Thoracic aorta (tissue), 2 donors: ENCODE results near the gene NRCAM. TPM values are rescaled to one million over a fixed set of nuclear protein-coding genes. Genes with fewer than 3 reads are reported as not detected.

ENCODE experiments used
- ATAC-seq: fragments of 150-250 bp; one replicate; pipeline ENCODE4 v1.8.0; 2017; ENCODE audit warnings: low read depth; ENCODE audit not compliant: insufficient number of reproducible peaks, low FRiP score
- DNase-seq: peaks from one replicate; pipeline ENCODE4 v3.0.0-alpha.2; 2020; ENCODE audit warnings: low spot score
- H3K27ac ChIP-seq, 2 donors: fragments of 200-600 bp; sonication (generic); 1 replicate in 1 of 2; 2 replicates in 1 of 2; pipeline ENCODE4 v1.5.1; 2016; ENCODE audit warnings: mild to moderate bottlenecking in 2 of 2, moderate library complexity in 2 of 2
- H3K27me3 ChIP-seq: fragments of 200-600 bp; sonication (generic); replicated peaks from 2 replicates; pipeline ENCODE4 v1.6.0; 2016; ENCODE audit warnings: mild to moderate bottlenecking; ENCODE audit not compliant: insufficient read depth
- H3K36me3 ChIP-seq: fragments of 200-600 bp; sonication (generic); one replicate; pipeline ENCODE4 v1.5.1; 2016
- H3K4me1 ChIP-seq, 2 donors: fragments of 200-600 bp; sonication (generic); 1 replicate in 1 of 2; 2 replicates in 1 of 2; pipeline versions ENCODE4 v1.5.1 to v1.6.0; 2016; ENCODE audit warnings: low read depth in 2 of 2, mild to moderate bottlenecking in 1 of 2; ENCODE audit not compliant: control insufficient read depth in 1 of 2
- H3K4me3 ChIP-seq: fragments of 200-600 bp; sonication (generic); 2 replicates; pipeline ENCODE4 v1.5.1; 2016; ENCODE audit warnings: mild to moderate bottlenecking
- H3K9me3 ChIP-seq: fragments of 200-600 bp; sonication (generic); 2 replicates; pipeline ENCODE4 v1.5.1; 2016
- total RNA-seq, 2 donors: library from RNA; depleted of rRNA; stranded (reverse); fragments of >200 nt; gene quantifications; one replicate each; pipeline versions ENCODE4 v1.1.0 to v1.2.3, GENCODE V29; 2016
- TF ChIP-seq, protein P1 (sequence below): fragments of 200-600 bp; sonication (generic); IDR thresholded peaks from one replicate; pipeline ENCODE4 v1.5.1; 2019; ENCODE audit warnings: antibody characterized with exemption

NRCAM gene
- total RNA-seq, 2 donors from 2014 or later, result 2.4 to 3.3 TPM

- Histone ChIP-seq H3K4me3 (no peak overlapping the region), H3K36me3 (no peaks in the 10 kb centered on the region), H3K27me3 (no peaks in the 10 kb centered on the region), H3K27ac (no peak overlapping the region), H3K9me3 (no peaks in the 10 kb centered on the region), H3K4me1 (no peaks in the 10 kb centered on the region)
- no peak for DNase-seq
- TF ChIP-seq, protein P1, sequence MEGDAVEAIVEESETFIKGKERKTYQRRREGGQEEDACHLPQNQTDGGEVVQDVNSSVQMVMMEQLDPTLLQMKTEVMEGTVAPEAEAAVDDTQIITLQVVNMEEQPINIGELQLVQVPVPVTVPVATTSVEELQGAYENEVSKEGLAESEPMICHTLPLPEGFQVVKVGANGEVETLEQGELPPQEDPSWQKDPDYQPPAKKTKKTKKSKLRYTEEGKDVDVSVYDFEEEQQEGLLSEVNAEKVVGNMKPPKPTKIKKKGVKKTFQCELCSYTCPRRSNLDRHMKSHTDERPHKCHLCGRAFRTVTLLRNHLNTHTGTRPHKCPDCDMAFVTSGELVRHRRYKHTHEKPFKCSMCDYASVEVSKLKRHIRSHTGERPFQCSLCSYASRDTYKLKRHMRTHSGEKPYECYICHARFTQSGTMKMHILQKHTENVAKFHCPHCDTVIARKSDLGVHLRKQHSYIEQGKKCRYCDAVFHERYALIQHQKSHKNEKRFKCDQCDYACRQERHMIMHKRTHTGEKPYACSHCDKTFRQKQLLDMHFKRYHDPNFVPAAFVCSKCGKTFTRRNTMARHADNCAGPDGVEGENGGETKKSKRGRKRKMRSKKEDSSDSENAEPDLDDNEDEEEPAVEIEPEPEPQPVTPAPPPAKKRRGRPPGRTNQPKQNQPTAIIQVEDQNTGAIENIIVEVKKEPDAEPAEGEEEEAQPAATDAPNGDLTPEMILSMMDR, result no peak
- ATAC-seq, result no peak
Measured at GRCh38 chr7:108103558-108104298, 352.5 kb downstream of the NRCAM start.

DNA sequence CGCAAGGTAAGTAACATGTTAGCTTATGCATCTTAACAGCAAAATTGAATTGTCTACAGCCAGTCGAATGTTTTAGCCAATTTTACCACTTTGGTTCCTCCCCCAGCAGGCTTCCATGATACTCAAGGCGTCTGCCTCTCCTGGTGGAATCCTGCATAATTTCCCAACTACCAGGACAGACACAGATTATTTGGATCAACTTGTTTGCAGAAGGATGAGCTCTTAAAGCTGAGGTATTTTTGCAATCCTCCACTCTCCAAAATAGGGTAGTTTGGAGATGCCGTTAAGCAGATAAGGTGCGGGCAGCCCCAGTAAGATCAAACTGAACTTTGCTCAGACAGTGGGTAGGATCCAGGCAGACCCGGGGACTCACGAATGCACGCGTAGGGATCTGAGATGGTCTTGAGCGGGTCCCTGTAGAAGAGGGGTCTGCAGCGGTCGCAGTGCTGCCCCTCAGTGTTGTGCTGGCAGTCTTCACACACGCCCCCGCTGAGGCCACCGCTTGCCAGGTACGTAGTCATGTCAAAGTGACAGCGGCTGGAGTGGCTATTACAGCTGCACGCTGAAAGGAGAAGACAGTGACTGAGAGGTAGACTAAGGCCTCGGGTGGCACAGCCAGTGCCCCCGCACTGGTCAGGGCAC lies 353.4 kb downstream of the NRCAM start:
- no peak overlapping the region for H3K4me3 ChIP-seq
- H3K9me3 ChIP-seq, result no peaks in the 10 kb centered on the region
- H3K4me1 ChIP-seq, result no peaks in the 10 kb centered on the region
- TF ChIP-seq, protein P1, result no peak
- H3K27ac ChIP-seq, result no peak overlapping the region
- no peaks in the 10 kb centered on the region for H3K36me3 ChIP-seq
- DNase-seq, result no peak
- ATAC-seq, result no peak
- no peaks in the 10 kb centered on the region for H3K27me3 ChIP-seq

DNA sequence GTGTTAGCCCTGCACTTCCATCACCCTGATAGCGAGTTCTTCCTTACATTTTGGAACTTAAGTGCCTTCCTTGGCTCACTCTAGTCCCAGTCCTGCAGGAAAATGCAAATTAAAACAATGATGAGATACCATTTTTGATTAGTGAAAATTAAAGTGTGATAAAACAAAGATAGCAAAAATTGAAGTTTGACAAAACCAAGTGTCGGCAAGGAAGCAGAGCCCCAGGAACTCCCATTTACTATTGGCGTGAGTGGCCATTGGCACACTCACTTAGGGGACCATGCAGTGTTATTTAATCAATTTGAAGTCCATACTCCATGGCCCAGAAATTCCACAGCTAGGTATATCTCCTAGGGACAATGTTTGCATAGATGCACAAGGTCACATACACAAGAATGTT lies 354.5 kb downstream of the NRCAM start:
- no peaks in the 10 kb centered on the region for H3K9me3 ChIP-seq
- TF ChIP-seq, protein P1, result no peak
- H3K27ac ChIP-seq, result no peak overlapping the region
- no peaks in the 10 kb centered on the region for H3K27me3 ChIP-seq
- H3K4me3 ChIP-seq, result no peak overlapping the region
- H3K36me3 ChIP-seq, result no peaks in the 10 kb centered on the region
- H3K4me1 ChIP-seq, result no peaks in the 10 kb centered on the region
- DNase-seq (no peak), ATAC-seq (no peak)

DNA sequence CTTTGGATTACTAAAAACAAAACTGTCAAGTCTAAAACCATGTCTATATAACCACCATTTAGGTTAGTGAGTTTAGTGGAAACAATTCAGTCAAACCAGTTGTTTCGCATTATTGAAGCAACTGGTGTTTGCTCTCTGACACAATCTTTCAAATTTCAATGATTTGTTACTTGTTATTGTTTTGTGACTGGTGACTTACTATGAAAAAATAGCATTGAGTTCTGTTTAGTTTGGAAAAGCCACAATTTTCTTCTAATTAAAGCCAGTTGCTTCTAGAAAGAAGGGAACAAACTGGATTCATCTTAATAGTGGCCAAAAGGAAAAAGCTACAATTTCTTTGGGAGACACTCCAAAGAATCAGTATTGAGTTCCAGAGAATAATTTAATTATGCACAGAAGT lies 356.5 kb downstream of the NRCAM start:
- no peak overlapping the region for H3K4me3 ChIP-seq
- no peak for ATAC-seq
- no peak overlapping the region for H3K27ac ChIP-seq

DNA sequence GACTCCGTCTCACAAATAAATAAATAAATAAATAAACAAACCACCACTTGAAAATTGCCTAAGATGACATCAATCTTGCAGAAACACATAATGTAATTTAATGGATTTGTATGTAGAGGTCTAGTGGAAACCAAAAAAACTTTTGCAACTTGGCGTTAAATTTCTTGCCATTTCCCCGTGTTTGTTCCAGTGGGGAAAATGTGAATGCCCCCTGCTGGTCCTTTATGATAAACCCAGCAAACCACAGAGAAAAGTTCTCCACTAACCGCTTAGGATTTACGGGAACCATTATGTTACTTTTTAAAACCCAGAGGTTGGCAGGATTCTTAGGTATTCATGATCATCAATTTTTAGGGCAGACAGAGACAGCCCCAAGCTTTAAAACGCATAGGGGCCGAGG lies 358.5 kb downstream of the NRCAM start:
- TF ChIP-seq, protein P1, result peak; percentile 24
- DNase-seq (no peak), ATAC-seq (no peak)
- Histone ChIP-seq H3K9me3 (no peaks in the 10 kb centered on the region), H3K4me3 (no peak overlapping the region), H3K36me3 (no peaks in the 10 kb centered on the region), H3K4me1 (peaks cover 2 to 20% of the 10 kb centered on the region in 2 donors), H3K27ac (no peak overlapping the region), H3K27me3 (no peaks in the 10 kb centered on the region)

More for the DNA sequence above, 356.5 kb downstream of the NRCAM start:
- no peak for DNase-seq
- no peaks in the 10 kb centered on the region for H3K9me3 ChIP-seq
- H3K4me1 ChIP-seq, result peaks cover 0 to 10% of the 10 kb centered on the region in 2 donors
- no peaks in the 10 kb centered on the region for H3K36me3 ChIP-seq
- no peaks in the 10 kb centered on the region for H3K27me3 ChIP-seq
- TF ChIP-seq, protein P1, result no peak

Other genes starting within 250 kb of the NRCAM start
- 10 to 100 TPM; 29.6 to 45.8 TPM for gene PNPLA8, start 69.7 kb upstream of the NRCAM start, total RNA-seq
- gene THAP5, start 113.3 kb upstream of the NRCAM start, total RNA-seq, result 10 to 100 TPM; 17.7 to 40.8 TPM
- gene DNAJB9, start 113.4 kb upstream of the NRCAM start, total RNA-seq, result 10 to 100 TPM; 30.2 to 53.9 TPM